DLD1 (cell line): ENCODE data around the gene CBX5.

Source experiments
- in situ Hi-C: cut with HindIII; loops from 2 replicates; pipeline ENCODE4 v1.10.0; 2017; ENCODE audit warnings: low sequenced_read_pairs

Gene CBX5

GRCh38 chr12:54182981-54183380, 96.9 kb downstream of the CBX5 start:
- in situ Hi-C loops: loop anchor here (10.0 kb wide), 1 partner anchor 48 kb away; no protein-coding TSS in a partner anchor

- in situ Hi-C loops: loop anchor here (10.0 kb wide), 1 partner anchor 47 kb away; no protein-coding TSS in a partner anchor
Measured at GRCh38 chr12:54182086-54182485, 97.8 kb downstream of the CBX5 start.
